Body of pancreas (tissue), 4 donors: ENCODE measurements around the gene BRMS1.

ENCODE experiments used
- CTCF ChIP-seq, 7 experiments: fragments of 450-650 bp in 4 of 7; fragments of 200-600 bp in 3 of 7; sonication (generic) in 3 of 7; IDR thresholded peaks; one replicate each; pipeline ENCODE4 v1.5.1; 2016 to 2019; ENCODE audit warnings: antibody characterized with exemption in 7 of 7
- POLR2A ChIP-seq, 3 donors: fragments of 450-650 bp; IDR thresholded peaks; one replicate each; pipeline ENCODE4 v1.6.1; 2016; ENCODE audit warnings: antibody characterized with exemption in 3 of 3, mild to moderate bottlenecking in 2 of 3

- TF ChIP-seq CTCF (IDR thresholded peaks at IDR 0.05) (no peak), POLR2A (IDR thresholded peaks at IDR 0.05) (no peak)
Measured at GRCh38 chr11:66310324-66310723, 34.6 kb downstream of the BRMS1 start.
